Large intestine (tissue), 3 donors: ENCODE measurements around the gene FANCC. TPM values are rescaled to one million over a fixed set of nuclear protein-coding genes. Genes with fewer than 3 reads are reported as not detected.
"Not testable (repeated sequence)": the region's sequence is repeated elsewhere in the genome, so short reads cannot be mapped to it uniquely, and the experiment has no call there.

Experiments
- DNase-seq, 2 donors: peaks; one replicate each; pipeline versions ENCODE4 v3.0.0 to v3.0.0-alpha.2; 2013
- H3K27ac ChIP-seq: one replicate; pipeline ENCODE4 v1.5.1; 2013; ENCODE audit warnings: low read length
- H3K27me3 ChIP-seq: 2 replicates; pipeline ENCODE4 v1.6.1; 2013; ENCODE audit warnings: low read length; ENCODE audit not compliant: control insufficient read depth, insufficient read depth
- H3K36me3 ChIP-seq: 2 replicates; pipeline ENCODE4 v1.6.1; 2013; ENCODE audit warnings: low read length; ENCODE audit not compliant: control insufficient read depth, insufficient read depth
- H3K4me1 ChIP-seq: one replicate; pipeline ENCODE4 v1.6.1; 2013; ENCODE audit warnings: low read length; ENCODE audit not compliant: control insufficient read depth, insufficient read depth
- H3K4me3 ChIP-seq: one replicate; pipeline ENCODE4 v1.5.1; 2013; ENCODE audit warnings: low read length
- H3K9me3 ChIP-seq: one replicate; pipeline ENCODE4 v1.6.1; 2013; ENCODE audit warnings: mild to moderate bottlenecking, low read depth, low read length, moderate library complexity; ENCODE audit not compliant: control insufficient read depth
- WGBS: methylation state at CpG from one replicate; pipeline ENCODE4 v1.1.5; 2013; ENCODE audit warnings: low lambda C conversion rate; ENCODE audit not compliant: insufficient coverage; 5-methylcytosine and 5-hydroxymethylcytosine counted together
- polyA plus RNA-seq: library from polyadenylated mRNA; unstranded; fragments of 120-200 nt; gene quantifications from one replicate; pipeline ENCODE4 v1.2.1, GENCODE V29; 2013

Gene FANCC
- polyA plus RNA-seq, 1 donor: 19.9 TPM

DNA sequence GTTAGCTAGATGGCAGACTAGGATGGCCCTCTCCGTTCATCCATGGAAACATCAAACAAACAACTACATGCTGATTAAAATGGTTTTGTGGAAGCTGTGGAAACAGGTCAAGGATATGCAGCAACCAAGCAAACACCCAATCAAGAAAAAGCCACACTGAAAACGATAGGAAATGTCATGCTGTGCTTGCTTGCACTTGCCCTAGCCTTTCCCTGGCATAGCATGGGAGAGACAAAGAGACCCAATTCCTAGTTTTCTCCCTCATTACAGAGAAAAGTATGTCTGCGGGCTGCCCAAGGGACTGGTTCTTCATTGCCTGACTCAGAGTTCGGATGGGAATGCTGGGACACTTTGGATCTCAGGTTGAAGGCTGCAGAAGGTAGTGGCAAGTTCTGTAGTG, 98.7 kb downstream of the FANCC start:
- WGBS: 100% methylated on average over 2 of the region's 4 CpGs

DNA sequence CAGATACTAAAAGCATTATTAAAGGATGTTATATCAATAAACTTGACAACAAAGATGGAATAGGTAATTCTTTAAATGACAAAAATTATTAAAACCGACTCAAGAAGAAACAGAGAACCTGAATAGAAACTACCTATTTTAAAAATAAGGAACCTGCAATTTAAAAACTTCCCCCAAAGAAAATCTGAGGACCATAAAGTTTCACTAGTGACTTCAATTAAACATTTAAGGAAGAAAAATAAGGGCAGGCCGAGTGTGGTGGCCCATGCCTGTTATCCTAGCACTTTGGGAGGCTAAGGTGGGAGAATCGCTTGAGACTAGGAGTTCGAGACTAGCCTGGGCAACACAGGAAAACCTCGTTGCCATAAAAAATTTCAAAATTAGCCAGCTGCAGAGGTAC, 99.6 kb downstream of the FANCC start:
- 90% methylated on average over 1 of the region's 5 CpGs for WGBS

More for the DNA sequence above, 98.7 kb downstream of the FANCC start:
- Histone ChIP-seq H3K27me3 (no peaks in the 10 kb centered on the region), H3K9me3 (no peaks in the 10 kb centered on the region), H3K4me1 (peaks cover 3% of the 10 kb centered on the region), H3K36me3 (peaks cover 3% of the 10 kb centered on the region), H3K4me3 (no peak overlapping the region), H3K27ac (no peak overlapping the region)
- no peak for DNase-seq

DNA sequence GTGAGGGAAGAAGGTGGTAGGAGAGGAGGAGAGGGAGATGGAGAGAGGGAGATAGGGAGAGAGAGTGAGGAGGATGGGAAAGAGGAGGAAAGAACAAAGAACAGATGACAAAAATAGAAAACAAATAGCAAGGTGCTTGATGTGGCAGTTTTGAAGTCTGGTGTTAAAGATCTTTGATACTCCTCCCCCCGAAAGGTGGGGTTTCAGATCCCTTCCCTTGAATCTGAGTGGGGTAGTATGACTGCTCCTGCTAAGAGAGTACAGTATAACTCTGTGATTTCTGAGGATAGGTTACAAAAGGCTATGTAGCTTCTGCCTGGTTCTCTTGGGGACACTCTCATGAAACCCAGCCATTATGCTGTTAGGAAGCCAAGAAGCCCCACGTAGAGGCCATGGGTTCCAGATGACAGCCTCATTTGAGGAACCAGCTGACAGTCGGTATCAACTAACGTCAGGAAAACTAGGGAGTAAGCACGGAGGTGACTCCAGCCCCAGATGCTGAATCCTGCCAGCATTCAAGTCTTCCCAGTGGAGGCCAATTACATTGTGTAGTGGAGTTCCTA, 102.1 kb downstream of the FANCC start:
- H3K27ac ChIP-seq: no peak overlapping the region
- DNase-seq: no peak
- peaks cover 3% of the 10 kb centered on the region for H3K36me3 ChIP-seq
- no peaks in the 10 kb centered on the region for H3K9me3 ChIP-seq
- H3K4me1 ChIP-seq: no peaks in the 10 kb centered on the region
- no peaks in the 10 kb centered on the region for H3K27me3 ChIP-seq
- WGBS: no CpG with 5 or more reads among the region's 5 CpGs
- no peak overlapping the region for H3K4me3 ChIP-seq

More for the DNA sequence above, 99.6 kb downstream of the FANCC start:
- Histone ChIP-seq H3K4me1 (no peaks in the 10 kb centered on the region), H3K27me3 (no peaks in the 10 kb centered on the region), H3K4me3 (no peak overlapping the region), H3K36me3 (peaks cover 3% of the 10 kb centered on the region), H3K27ac (no peak overlapping the region), H3K9me3 (no peaks in the 10 kb centered on the region)
- DNase-seq: no peak

DNA sequence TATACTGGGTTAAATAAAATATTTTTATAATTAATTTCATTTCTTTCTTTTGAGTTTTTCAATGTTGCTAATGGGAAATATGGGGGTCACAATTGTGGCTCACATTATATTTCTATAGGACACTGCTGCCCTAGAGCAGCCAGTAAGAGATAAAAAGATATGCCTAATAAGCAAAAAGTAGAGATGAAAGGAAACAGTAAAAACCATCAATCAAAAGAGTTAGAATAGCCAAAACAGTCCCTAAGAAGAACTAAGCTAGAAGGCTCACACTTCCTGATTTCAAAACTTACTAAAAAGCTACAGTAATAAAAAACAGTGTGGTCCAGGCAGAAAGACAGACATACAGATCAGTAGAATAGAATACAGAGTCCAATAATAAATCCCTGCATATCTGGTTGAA, 104.4 kb downstream of the FANCC start:
- no peaks in the 10 kb centered on the region for H3K36me3 ChIP-seq
- DNase-seq: no peak
- no peak overlapping the region for H3K4me3 ChIP-seq
- H3K9me3 ChIP-seq: no peaks in the 10 kb centered on the region
- H3K4me1 ChIP-seq: no peaks in the 10 kb centered on the region
- no peak overlapping the region for H3K27ac ChIP-seq
- H3K27me3 ChIP-seq: no peaks in the 10 kb centered on the region

DNA sequence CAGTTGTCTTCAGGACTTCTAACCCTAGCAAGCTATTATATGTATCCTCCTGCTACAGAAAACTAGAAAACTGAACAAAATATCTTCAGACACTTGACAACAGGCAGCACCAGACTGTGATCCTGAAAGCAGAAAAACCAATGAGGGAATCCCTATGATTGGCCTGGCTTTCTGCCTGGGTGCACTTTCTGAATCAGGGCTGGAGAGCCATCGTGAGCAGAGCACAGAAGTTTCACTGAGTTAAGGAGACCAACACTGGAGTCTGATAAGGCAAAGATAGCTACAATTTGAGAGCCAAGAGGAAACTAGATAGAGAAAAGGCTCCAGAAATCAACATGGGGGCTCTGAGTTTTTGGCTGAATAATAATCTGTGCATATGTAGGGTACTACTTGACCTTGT, 106.5 kb downstream of the FANCC start:
- H3K4me1 ChIP-seq: peaks cover 13% of the 10 kb centered on the region
- H3K9me3 ChIP-seq: no peaks in the 10 kb centered on the region
- WGBS: no CpG with 5 or more reads among the region's 1 CpG
- no peak overlapping the region for H3K27ac ChIP-seq
- H3K27me3 ChIP-seq: no peaks in the 10 kb centered on the region
- DNase-seq: no peak
- H3K36me3 ChIP-seq: no peaks in the 10 kb centered on the region
- H3K4me3 ChIP-seq: no peak overlapping the region

DNA sequence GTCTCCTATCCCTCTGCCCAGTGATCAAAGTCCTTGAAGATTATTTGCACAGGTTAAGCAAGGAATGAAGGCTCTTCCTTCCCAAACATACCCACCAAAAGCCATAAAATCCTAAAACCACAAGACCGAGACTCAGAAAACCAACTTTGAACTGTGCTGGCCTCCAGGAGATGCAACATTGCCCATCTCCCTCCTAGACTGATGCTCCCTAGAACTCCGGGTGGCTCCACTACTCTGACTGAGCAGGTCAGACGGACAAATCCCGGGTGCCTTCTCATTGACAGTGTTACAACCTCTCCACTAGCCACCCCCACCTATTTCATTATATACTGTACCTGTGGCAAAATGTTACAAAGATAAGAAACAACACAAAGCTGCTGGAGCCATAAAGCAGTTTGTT, 110.1 kb downstream of the FANCC start:
- Histone ChIP-seq H3K9me3 (no peaks in the 10 kb centered on the region), H3K27ac (no peak overlapping the region), H3K27me3 (no peaks in the 10 kb centered on the region), H3K36me3 (no peaks in the 10 kb centered on the region), H3K4me1 (peaks cover 15% of the 10 kb centered on the region), H3K4me3 (no peak overlapping the region)
- DNase-seq: peak in 1 of 2 donors; percentile 41
- WGBS: no CpG with 5 or more reads among the region's 4 CpGs

DNA sequence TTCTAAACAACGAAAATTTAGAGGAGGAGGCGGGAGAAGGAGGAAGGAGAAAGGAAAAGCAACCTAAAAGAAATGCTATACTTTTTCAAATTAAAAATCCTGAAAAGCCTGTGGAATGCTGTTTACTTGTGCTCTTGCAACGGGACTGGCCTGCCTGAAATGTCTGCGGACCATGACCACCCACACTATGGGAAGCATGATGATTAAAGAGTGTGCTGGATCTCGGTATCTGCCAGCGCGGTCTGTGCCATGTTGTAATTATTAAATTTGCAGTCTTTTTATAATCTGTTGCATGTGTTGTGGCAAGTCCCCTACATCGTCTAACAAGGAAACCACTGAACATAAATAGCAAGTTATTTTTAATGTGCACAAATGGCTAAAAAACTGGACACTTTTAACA, 111.4 kb downstream of the FANCC start:
- Histone ChIP-seq H3K27me3 (no peaks in the 10 kb centered on the region), H3K9me3 (no peaks in the 10 kb centered on the region), H3K27ac (no peak overlapping the region), H3K4me3 (no peak overlapping the region), H3K36me3 (no peaks in the 10 kb centered on the region), H3K4me1 (peaks cover 15% of the 10 kb centered on the region)
- WGBS: 79% methylated on average over 2 of the region's 8 CpGs
- DNase-seq: no peak

DNA sequence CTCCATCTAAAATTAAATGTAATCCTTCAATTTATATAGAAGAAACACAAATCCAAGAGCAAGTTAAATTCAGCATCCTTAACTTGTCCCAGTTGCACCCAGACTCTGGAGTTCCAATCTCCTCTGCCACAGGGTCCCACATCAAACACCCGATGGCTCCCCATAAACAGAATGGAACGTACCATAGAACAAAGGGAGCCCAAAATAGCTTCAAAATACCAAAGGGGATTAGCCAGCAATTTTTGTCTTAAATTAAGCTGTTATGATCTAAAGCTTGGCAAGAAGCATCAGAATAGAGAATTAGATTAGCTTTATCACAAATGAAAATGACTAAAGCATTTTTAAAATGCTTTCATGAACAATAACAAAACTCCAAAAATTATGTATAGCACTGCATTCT, 112.8 kb downstream of the FANCC start:
- no peak for DNase-seq
- Histone ChIP-seq H3K4me1 (peaks cover 15% of the 10 kb centered on the region), H3K36me3 (no peaks in the 10 kb centered on the region), H3K9me3 (no peaks in the 10 kb centered on the region), H3K27ac (no peak overlapping the region), H3K4me3 (no peak overlapping the region), H3K27me3 (no peaks in the 10 kb centered on the region)
- no CpG with 5 or more reads among the region's 2 CpGs for WGBS

DNA sequence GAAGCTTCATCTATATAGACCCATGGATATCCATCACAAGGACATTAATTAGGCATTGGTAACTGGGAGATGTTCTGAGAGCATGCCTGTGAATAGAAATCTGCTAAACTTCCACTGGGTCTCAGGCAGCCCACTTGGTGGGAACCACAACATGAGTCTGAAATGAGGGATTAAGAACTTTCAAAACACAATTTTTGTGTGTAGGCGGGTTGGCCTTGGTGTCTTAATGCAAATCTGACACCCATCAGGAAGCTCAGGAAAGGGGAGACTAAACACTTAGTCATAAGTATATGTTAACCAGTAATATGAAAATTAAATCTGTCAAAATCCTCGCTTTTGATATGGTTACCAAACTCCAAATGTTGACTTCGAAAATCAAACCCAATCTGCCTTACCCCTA, 113.2 kb downstream of the FANCC start:
- 100% methylated on average over 2 of the region's 3 CpGs for WGBS
- H3K4me1 ChIP-seq: peaks cover 15% of the 10 kb centered on the region
- no peaks in the 10 kb centered on the region for H3K36me3 ChIP-seq
- no peak overlapping the region for H3K4me3 ChIP-seq
- no peak overlapping the region for H3K27ac ChIP-seq
- no peaks in the 10 kb centered on the region for H3K27me3 ChIP-seq
- no peaks in the 10 kb centered on the region for H3K9me3 ChIP-seq
- no peak for DNase-seq

DNA sequence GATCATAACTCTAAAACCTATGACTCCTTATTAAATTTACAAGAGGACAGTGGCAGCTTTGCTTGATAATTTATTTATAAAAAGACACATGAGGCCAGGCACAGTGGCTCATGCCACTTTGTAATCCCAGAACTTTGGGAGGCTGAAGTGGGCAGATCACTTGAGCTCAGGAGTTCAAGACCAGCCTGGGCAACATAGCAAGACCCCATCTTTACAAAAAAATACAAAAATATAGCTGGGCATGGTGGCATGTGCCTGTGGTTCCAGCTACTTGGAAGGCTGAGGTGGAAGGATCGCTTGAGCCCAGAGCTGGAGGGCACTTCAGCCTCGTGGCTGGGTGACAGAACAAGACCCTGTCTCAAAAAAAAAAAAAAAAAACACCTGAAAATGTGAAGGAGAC, 114.5 kb downstream of the FANCC start:
- not testable (repeated sequence) for H3K4me3 ChIP-seq, H3K27me3 ChIP-seq, H3K27ac ChIP-seq, DNase-seq, H3K36me3 ChIP-seq, H3K9me3 ChIP-seq
- no CpG with 5 or more reads among the region's 2 CpGs for WGBS
- peaks cover 15% of the 10 kb centered on the region for H3K4me1 ChIP-seq

DNA sequence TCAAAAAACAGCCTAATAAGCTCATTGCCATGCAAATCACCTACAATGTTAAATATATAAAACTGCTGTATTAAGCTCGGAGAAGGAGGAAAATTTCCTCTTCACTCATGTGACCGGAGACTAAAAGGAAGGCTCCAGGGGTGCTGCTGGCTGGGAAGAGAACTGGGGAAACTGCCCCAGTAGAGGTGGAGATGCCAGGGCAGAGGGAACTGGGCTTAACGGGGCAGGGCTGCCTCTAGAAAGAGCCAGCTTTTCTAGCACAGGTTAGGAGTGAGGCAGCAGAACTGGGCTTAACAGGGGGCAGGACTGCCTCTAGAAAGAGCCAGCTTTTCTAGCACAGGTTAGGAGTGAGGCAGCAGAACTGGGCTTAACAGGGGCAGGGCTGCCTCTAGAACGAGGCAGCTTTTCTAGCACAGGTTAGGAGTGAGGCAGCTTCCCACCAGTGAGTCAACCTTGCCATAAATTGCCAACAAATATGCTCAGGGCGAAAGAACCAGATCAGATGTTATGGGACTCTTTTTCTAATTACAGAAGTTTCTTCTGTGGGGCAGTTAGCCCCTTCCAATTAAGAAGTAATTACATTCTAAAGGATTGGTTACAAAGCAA, 115.3 kb downstream of the FANCC start:
- Histone ChIP-seq H3K4me1 (peaks cover 10% of the 10 kb centered on the region), H3K9me3 (no peaks in the 10 kb centered on the region), H3K4me3 (no peak overlapping the region), H3K36me3 (no peaks in the 10 kb centered on the region), H3K27ac (no peak overlapping the region), H3K27me3 (no peaks in the 10 kb centered on the region)
- no CpG with 5 or more reads among the region's 5 CpGs for WGBS
- no peak for DNase-seq
